ENCODE data around the gene NAV1. TPM values are rescaled to one million over a fixed set of nuclear protein-coding genes. Genes with fewer than 3 reads are reported as not detected.

The NAV1 gene
- total RNA-seq, 2 donors from 2014 or later = 17.9 to 24.1 TPM

DNA sequence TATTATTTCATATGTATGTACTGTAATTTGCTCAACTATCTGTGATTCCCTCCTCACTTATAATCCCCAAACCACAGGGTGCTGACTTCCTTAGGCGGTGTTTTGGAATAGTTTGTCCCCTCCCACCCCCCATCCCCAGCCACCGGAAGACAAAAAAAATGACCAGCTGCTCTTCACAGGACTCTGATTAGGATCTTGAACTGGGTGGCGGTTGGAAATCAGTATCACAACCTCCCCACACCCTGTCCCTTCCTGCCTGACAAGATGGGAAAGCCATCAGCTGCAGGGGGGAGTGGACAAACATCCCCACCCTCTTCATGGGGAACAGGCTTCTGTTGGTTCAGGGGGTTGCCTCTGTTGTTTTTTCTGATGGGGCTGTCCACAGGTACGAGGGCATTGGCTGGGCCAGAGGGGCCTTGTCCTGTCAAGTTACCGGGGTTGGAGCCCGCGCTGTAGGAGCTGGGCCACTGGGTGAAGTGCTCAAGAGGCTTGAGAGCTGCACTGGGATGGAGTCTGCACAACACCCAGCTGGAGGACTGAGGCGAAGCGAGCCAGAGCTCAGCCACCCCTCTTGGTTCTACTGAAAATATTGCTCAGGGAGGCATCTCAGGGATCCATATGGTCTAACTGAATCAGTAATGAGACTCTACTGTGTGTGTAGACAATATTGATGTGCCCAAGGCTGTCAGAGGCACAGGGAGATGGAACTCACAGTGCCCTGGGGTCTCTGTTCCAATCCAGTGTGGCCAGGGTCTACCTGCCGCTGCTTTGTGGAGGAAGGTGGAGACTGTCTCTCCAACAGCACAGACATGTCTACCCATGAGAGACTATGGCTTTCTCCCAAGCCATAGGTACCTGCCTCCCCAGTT lies 28.2 kb downstream of the NAV1 start:
- no peaks in the 10 kb centered on the region for H3K4me1 ChIP-seq
- H3K36me3 ChIP-seq = no peaks in the 10 kb centered on the region
- H3K9me3 ChIP-seq = no peaks in the 10 kb centered on the region
- intact Hi-C loops (cut with DNase I) = no loop called here
- no peak overlapping the region for H3K9ac ChIP-seq (ENCODE audit: low read depth in 2 of 2, low read length in 2 of 2)
- TF ChIP-seq, protein P1, sequence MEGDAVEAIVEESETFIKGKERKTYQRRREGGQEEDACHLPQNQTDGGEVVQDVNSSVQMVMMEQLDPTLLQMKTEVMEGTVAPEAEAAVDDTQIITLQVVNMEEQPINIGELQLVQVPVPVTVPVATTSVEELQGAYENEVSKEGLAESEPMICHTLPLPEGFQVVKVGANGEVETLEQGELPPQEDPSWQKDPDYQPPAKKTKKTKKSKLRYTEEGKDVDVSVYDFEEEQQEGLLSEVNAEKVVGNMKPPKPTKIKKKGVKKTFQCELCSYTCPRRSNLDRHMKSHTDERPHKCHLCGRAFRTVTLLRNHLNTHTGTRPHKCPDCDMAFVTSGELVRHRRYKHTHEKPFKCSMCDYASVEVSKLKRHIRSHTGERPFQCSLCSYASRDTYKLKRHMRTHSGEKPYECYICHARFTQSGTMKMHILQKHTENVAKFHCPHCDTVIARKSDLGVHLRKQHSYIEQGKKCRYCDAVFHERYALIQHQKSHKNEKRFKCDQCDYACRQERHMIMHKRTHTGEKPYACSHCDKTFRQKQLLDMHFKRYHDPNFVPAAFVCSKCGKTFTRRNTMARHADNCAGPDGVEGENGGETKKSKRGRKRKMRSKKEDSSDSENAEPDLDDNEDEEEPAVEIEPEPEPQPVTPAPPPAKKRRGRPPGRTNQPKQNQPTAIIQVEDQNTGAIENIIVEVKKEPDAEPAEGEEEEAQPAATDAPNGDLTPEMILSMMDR (IDR thresholded peaks at IDR 0.05) = no peak
- DNase-seq = no peak
- no peak overlapping the region for H3K27ac ChIP-seq
- H3K27me3 ChIP-seq = no peaks in the 10 kb centered on the region
- H3K4me3 ChIP-seq = no peak overlapping the region

DNA sequence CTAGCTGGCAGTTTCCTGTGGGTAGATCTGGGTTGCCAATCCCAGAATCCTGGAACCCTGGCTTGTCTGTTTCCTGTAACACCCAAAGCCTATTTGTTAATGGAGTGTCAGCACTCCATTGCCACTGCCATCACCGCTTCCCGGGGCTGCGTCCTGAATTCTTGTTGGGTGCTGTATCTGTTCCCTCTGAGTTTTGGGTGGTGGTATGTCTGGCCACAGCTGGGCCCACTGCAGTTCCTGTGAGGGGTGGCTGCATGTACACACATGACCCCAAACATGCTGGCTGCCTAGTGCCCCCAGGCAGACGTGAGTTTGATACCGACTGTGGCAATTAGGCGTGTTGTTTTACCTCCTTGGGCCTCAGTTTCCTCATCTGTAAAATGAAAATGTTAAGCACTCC lies 29.3 kb downstream of the NAV1 start:
- intact Hi-C loops (cut with DNase I) = no loop called here
- Histone ChIP-seq H3K27ac (no peak overlapping the region), H3K36me3 (no peaks in the 10 kb centered on the region), H3K4me1 (no peaks in the 10 kb centered on the region), H3K9me3 (no peaks in the 10 kb centered on the region), H3K4me3 (no peak overlapping the region), H3K27me3 (no peaks in the 10 kb centered on the region), H3K9ac (ENCODE audit: low read depth in 2 of 2, low read length in 2 of 2) (no peak overlapping the region)
- DNase-seq = no peak
- TF ChIP-seq, protein P1 (IDR thresholded peaks at IDR 0.05) = no peak

DNA sequence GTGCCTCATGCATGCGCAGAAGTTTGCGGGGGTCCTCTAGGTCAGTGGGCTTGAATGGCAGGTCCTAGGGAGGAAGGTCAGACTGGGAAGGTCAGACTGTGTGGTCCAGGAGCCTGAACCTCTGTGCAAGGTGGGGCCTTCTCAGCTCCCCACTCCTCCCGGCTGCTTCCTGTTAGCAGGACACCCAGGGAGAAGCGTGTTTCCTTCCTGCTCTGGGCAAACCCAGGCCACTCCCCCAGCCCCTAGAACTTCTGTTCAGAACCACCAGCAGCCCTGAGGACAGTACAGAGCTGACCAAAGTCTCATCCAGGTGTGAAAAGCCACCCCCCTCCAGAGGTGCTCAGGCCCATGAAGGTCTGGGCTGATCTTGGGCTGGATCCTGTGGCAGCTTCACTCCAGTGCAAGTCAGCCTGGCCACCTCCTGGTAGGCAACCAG lies 29.9 kb downstream of the NAV1 start:
- Histone ChIP-seq H3K4me1 (no peaks in the 10 kb centered on the region), H3K9ac (ENCODE audit: low read depth in 2 of 2, low read length in 2 of 2) (no peak overlapping the region), H3K9me3 (no peaks in the 10 kb centered on the region), H3K36me3 (no peaks in the 10 kb centered on the region), H3K27me3 (no peaks in the 10 kb centered on the region), H3K4me3 (no peak overlapping the region), H3K27ac (no peak overlapping the region)
- intact Hi-C loops (cut with DNase I) = no loop called here
- no peak for DNase-seq
- TF ChIP-seq, protein P1 (IDR thresholded peaks at IDR 0.05) = no peak

DNA sequence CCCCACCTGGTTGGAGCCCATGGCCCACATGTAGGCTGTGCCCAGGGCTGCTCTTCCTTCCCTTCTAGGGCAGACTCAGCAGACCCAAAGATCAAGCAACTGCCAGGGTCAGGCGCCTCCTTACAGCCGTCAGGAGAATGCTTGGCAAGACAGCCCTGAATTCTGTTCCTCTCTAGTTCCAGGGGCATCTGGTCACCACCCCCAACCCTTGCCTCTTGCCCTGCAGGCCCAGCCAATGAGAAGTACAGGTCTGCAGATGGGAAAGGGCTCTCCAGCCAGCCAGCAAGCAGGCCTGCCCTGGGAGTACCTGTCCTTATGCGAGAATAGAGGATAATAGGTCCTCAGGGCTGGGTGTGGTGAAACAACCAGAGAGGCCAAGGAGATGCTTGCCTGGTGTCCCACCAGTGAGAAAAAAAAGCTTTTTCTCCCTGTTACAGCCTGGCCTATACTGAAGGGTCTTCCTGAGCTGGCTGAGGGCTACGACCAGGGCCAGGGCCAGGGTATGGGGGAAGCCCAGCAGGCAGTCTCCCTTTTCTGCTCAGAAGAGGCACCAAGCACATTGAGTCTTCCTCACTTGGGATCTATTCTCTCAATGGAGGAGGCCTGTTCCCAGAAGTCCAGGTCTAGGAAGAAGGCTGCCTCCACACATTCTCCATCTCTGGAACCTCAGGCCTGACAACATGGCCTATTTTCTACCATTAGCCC lies 31.4 kb downstream of the NAV1 start:
- Histone ChIP-seq H3K9ac (ENCODE audit: low read depth in 2 of 2, low read length in 2 of 2) (no peak overlapping the region), H3K9me3 (no peaks in the 10 kb centered on the region), H3K36me3 (no peaks in the 10 kb centered on the region), H3K4me1 (no peaks in the 10 kb centered on the region), H3K4me3 (no peak overlapping the region), H3K27me3 (no peaks in the 10 kb centered on the region), H3K27ac (no peak overlapping the region)
- intact Hi-C loops (cut with DNase I) = no loop called here
- TF ChIP-seq, protein P1 (IDR thresholded peaks at IDR 0.05) = no peak
- no peak for DNase-seq

DNA sequence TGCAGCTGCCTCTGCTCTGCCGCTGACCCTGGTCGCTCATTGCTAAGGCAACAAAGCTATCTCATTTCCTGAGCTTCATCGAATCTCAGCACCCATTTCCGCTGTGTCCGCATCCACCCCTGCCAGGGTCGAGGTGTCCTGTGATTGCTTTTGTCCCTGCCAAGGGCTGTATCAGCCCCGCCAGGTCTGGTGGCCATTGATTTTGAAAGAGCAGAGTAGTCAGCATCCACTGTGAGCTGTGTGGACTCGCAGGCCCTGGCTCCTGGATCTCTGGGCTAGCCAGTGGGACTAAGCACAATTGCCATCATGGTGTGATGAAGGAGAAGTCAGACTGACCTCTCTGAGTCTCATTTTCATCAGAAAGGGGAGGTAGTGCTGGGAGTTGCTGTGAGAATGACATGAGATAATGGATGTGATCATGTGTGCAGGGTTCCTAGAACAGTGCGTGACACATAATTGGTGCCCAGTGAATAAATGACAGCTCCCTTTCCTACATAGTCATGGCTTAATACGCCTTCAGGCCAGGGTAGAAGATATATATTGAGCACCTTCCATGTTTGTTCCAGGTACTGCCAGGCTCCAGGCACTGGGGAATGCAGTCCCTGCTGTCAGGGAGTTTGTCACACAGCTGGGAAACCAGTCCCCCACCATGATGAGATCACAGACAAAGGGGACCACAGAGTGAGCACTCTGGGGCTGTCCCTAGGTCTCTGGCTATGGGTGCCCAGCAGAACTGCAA lies 32.1 kb downstream of the NAV1 start:
- TF ChIP-seq, protein P1 (IDR thresholded peaks at IDR 0.05) = no peak
- H3K4me1 ChIP-seq = no peaks in the 10 kb centered on the region
- DNase-seq = no peak
- no peaks in the 10 kb centered on the region for H3K36me3 ChIP-seq
- intact Hi-C loops (cut with DNase I) = no loop called here
- H3K9me3 ChIP-seq = no peaks in the 10 kb centered on the region
- no peak overlapping the region for H3K9ac ChIP-seq (ENCODE audit: low read depth in 2 of 2, low read length in 2 of 2)
- H3K4me3 ChIP-seq = no peak overlapping the region
- no peaks in the 10 kb centered on the region for H3K27me3 ChIP-seq
- H3K27ac ChIP-seq = no peak overlapping the region

Data from colonic mucosa (tissue), 4 donors.